ENCODE measurements around the gene KIAA0586.

KIAA0586 gene

DNA sequence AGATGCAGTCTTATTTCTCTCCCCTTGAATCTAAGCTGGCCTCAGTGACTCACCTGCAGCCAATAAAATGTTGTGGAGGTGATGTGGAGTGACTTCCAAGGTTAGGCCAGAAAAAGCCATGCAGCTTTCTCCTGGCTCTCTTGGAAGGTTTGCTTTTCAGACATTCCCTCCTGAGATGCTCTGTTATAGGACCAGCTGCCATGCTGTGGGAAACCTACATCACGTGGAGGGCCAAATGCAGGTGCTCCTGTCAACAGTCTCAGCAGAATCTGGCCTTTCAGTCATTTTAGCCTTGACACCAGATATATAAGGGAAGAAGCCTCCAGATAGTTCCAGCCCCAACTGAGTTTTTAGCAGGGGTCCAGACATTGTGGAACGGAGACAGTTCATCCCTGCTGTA, 172.2 kb downstream of the KIAA0586 start:
- DNase-seq = no peak

All from MV-4-11 (cell line).